Astrocyte of the hippocampus (primary cell): Measurements from ENCODE around the gene MTOR.
"Not testable (repeated sequence)": the region's sequence is repeated elsewhere in the genome, so short reads cannot be mapped to it uniquely, and the experiment has no call there.

Experiments
- DNase-seq: peaks from one replicate; pipeline ENCODE4 v3.0.0; 2011; ENCODE audit warnings: low read depth, low spot score

The MTOR gene

GRCh38 chr1:11262171-11263049, at the start of gene MTOR:
TSS of gene MTOR (minus strand) at chr1:11262551. CDS start at chr1:11259409, 3,142 bp downstream.
- DNase-seq, result peak; percentile 100

GRCh38 chr1:11309385-11309784, 47.0 kb upstream of the MTOR start:
- DNase-seq, result no peak

- DNase-seq, result no peak
Observed at GRCh38 chr1:11308699-11309224, 46.4 kb upstream of the MTOR start.

DNA sequence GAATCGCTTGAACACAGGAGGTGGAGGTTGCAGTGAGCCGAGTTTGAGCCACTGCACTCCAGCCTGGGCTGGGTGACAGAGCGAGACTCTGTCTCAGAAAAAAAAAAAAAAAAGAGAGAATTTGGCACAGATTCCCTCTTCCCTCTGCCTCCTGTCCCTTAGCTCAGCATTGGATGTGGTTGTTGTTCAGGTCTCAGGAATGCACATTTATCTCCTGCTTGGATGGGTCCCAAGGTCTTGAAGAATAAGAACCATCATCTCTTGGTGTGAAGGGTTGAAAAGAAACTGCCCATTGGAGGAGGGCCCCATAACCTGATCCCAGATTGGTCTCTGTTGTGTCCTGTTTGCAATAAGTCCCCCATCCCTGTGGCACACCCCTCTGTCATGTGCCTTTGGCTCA, 45.5 kb upstream of the MTOR start:
- peak; percentile 26 for DNase-seq

DNA sequence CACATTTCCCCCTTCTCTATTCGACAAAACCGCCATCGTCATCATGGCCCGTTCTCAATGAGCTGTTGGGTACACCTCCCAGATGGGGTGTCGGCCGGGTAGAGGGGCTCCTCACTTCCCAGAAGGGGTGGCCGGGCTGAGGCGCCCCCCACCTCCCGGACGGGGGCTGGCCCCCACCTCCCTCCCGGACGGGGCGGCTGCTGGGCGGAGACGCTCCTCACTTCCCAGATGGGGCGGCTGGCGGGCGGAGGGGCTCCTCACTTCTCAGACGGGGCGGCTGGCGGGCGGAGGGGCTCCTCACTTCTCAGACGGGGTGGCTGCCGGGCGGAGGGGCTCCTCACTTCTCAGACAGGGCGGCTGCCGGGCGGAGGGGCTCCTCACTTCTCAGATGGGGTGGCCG, 43.2 kb upstream of the MTOR start:
- not testable (repeated sequence) for DNase-seq

- DNase-seq, result no peak
Observed at GRCh38 chr1:11302366-11302765, 40.0 kb upstream of the MTOR start.

- DNase-seq, result no peak
Observed at GRCh38 chr1:11301601-11302000, 39.2 kb upstream of the MTOR start.

- no peak for DNase-seq
Observed at GRCh38 chr1:11299225-11299574, 36.8 kb upstream of the MTOR start.

- DNase-seq, result no peak
Observed at GRCh38 chr1:11298390-11299224, 36.3 kb upstream of the MTOR start.

- DNase-seq, result not testable (repeated sequence)
Observed at GRCh38 chr1:11297774-11298173, 35.4 kb upstream of the MTOR start.

GRCh38 chr1:11295905-11296304, 33.6 kb upstream of the MTOR start:
- no peak for DNase-seq

GRCh38 chr1:11294951-11295350, 32.6 kb upstream of the MTOR start:
- no peak for DNase-seq

DNA sequence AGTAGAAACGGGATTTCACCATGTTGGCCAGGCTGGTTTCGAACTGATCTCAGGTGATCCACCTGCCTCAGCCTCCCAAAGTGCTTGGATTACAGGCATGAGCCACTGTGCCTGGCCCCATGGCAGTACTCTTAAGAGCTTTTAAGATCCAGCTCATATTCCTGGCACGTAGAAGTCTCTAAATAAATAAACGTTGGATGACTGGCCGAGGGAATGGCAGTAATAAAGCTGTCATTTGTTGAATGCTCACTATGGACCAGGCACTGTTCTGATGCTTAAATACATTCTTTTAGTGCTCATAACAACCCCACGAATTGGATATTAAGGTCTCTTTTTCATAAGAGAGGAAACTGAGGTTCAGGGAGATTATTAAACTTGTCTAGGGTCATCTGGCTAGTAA, 31.5 kb upstream of the MTOR start:
- DNase-seq, result no peak

GRCh38 chr1:11291049-11291448, 28.7 kb upstream of the MTOR start:
- no peak for DNase-seq

GRCh38 chr1:11289064-11289463, 26.7 kb upstream of the MTOR start:
- DNase-seq, result no peak

DNA sequence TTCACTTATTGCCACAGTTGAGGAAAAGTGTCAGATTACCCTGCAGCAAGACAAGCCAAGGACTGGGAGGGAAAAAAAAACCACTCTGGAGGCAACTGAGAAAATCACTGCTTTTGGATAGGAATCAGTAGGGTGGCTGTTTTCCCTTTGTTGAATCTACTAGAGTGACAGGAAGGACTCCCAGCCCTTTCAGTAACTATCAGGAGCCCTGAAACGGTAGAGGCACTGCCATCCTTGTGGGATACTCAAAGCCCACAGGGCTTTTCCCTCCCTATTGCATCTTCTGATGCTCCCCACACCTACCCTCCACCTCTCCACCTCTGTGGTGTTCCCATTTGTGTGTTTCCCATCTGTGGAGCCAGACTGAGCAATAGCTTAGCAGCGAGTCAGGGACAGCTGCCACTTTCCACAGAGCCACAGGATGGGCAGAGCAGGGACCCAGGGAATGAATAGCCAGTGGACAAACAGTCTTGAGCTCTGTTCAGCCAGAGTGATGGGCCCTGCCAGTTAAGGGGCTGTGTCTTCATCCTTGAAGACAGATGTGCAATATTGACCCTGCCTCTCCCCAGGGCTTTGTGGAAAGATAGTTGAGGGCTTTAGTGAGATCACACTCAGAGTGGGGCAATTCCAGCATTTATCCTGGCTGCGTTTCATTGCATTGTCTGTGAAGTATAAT, 24.5 kb upstream of the MTOR start:
- peak; percentile 53 for DNase-seq

DNA sequence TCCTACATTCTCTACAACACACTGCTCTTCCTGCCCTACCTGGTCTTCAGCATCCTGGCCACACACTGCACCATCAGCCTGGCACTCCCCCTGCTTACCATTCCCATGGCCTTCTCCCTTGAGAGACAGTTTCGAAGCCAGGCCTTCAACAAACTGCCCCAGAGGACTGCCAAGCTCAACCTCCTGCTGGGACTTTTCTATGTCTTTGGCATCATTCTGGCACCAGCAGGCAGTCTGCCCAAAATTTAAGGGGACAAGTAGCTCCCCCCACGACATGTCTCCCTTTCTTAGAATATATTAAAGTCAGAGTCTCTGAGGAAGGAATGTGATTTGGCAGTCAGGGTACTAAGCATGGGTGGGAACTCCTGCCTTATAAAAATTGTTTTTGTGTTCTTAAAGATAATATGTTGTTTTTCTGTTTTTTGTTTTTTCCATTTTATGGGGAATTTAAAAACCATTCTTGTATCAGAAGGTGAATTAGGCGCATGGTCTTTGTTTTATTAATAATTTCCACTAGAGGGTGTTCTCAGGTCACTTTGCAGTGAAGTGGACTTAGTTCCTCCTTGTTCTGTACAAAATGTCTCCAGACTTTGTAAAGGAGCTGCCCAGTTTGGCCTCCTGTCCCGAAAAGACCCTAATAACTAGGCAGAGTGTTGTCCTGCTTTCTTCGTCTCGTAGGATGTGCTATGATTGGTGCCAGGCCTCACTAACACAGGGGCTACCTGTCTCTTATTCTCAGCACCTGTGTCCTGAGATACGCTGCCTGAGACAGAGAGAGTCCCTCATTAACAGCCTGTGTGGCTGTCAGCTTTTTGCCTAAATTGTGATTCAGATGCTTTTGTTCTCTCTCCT, 23.8 kb upstream of the MTOR start:
- DNase-seq, result peak; percentile 46

GRCh38 chr1:11284784-11285183, 22.4 kb upstream of the MTOR start:
- no peak for DNase-seq

DNA sequence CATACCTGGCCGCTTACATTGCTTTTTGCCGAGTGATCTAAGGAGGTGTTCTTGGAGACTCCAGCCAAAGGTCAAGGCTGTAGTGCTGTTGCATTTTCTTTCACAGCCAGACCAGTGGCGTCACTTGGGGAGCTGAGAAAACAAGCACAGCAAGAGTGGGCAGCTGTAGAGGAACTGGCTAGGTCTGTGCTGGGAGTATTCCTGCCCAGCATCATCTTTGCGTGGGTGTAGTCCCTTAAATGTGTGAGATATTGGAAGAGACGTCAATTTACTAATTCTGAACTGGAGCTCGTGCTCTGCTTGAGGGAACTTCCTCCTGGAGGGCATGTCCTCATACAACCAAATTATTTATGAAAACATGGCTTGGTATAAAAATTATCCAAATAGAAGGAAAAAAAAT, 20.8 kb upstream of the MTOR start:
- DNase-seq, result no peak

DNA sequence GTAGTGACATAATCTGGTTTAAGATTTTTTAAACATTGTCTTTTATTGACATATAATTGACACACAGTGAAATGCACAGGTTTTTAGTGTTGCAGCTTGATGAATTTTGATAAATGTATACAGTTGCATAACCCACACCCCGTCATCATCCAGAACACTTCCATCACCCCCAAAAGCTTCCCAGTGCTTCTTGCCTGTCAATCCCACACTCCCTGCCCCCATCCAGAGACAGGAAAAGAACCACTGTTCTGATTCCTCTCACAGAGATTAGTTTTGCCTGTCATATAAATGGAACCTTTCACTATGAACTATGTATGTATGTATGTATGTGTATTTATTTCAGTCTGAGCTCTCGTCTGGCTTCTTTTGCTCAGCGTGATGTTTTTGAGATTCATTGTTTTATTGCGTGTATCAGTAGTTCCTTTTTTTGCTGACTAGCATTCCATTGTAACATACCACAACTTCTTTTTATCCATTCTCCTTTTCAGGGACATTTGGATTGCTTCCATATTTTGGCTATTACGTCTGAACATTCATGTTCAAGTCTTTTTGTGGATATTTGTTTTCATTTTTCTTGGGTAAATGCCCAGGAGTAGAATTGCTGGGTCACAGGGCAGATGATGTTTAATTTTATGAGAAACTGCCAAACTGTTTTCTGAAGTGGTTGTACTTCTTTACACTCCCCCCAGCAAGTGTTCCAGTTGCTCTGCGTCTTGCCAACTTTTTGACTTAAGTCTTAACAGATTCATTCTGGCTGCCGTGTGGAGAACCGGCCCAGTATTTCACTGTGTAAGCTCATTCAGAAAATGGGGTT, 19.4 kb upstream of the MTOR start:
- peak; percentile 88 for DNase-seq
